Measurements from ENCODE around the gene AJAP1. TPM values are rescaled to one million over a fixed set of nuclear protein-coding genes. Genes with fewer than 3 reads are reported as not detected.

AJAP1 gene
- total RNA-seq, 3 donors from 2014 or later: 0.09 to 1.1 (median 0.17) TPM

DNA sequence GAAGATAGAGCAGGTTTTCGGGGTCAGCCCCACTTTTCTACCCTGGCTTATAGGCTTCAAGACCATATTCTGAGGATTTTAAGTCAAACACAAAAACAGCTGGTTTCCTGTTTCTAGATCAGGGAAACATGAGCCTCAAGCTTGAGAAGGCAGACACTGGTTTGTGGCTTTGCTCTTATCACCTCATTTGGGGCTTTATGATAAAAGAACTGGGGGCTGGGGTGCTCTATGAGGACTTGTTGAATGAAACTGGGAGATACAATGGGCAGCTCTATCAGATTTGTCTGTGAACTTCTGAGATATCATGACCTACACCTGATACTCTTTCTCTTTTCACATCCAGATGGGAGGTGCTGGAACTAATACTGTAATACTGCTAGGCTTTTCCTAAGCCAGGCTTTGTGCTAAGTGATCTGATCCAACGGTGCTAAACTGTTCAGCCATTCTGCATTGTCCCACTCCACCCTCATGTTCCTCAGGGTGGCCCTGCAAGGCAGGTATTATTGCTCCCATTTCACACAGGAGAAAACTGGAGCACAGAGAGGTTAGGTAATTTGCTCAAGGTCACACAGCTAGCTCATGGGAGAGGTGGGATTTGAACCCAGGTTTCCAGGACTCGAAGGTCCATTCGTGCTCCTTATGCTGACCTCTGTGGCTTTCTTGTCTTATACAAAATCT, 6.6 kb downstream of the AJAP1 start:
- no peaks in the 10 kb centered on the region for H3K9me3 ChIP-seq
- no peaks in the 10 kb centered on the region for H3K4me1 ChIP-seq (ENCODE audit: low read depth)
- TF ChIP-seq, protein P1, sequence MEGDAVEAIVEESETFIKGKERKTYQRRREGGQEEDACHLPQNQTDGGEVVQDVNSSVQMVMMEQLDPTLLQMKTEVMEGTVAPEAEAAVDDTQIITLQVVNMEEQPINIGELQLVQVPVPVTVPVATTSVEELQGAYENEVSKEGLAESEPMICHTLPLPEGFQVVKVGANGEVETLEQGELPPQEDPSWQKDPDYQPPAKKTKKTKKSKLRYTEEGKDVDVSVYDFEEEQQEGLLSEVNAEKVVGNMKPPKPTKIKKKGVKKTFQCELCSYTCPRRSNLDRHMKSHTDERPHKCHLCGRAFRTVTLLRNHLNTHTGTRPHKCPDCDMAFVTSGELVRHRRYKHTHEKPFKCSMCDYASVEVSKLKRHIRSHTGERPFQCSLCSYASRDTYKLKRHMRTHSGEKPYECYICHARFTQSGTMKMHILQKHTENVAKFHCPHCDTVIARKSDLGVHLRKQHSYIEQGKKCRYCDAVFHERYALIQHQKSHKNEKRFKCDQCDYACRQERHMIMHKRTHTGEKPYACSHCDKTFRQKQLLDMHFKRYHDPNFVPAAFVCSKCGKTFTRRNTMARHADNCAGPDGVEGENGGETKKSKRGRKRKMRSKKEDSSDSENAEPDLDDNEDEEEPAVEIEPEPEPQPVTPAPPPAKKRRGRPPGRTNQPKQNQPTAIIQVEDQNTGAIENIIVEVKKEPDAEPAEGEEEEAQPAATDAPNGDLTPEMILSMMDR (IDR thresholded peaks at IDR 0.05): no peak
- no peak for ATAC-seq
- intact Hi-C loops (cut with DNase I, micrococcal nuclease): no loop called here
- DNase-seq: no peak
- H3K4me3 ChIP-seq: no peak overlapping the region
- H3K36me3 ChIP-seq (ENCODE audit: low read depth): no peaks in the 10 kb centered on the region

DNA sequence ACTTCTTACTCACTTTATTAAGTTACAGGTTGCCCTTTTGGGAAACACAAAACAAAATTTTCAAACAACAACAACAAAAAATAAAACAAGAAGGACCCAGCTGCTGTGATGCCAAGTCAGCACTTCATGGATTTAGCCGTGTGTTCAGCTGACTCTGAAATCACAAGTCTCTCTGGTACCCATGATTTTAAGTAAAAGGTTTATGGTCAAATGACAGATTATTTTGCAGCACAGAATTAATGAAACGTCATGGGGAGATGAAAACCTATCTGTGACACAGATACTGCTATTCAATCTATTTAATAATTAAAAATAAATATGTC, 7.1 kb downstream of the AJAP1 start:
- no peaks in the 10 kb centered on the region for H3K9me3 ChIP-seq
- H3K36me3 ChIP-seq (ENCODE audit: low read depth): no peaks in the 10 kb centered on the region
- intact Hi-C loops (cut with DNase I, micrococcal nuclease): no loop called here
- H3K4me1 ChIP-seq (ENCODE audit: low read depth): no peaks in the 10 kb centered on the region
- ATAC-seq (no peak), DNase-seq (no peak)
- TF ChIP-seq, protein P1 (IDR thresholded peaks at IDR 0.05): no peak
- H3K4me3 ChIP-seq: no peak overlapping the region

GRCh38 chr1:4662168-4662567, 7.8 kb downstream of the AJAP1 start:
- intact Hi-C loops (cut with DNase I, micrococcal nuclease): no loop called here

DNA sequence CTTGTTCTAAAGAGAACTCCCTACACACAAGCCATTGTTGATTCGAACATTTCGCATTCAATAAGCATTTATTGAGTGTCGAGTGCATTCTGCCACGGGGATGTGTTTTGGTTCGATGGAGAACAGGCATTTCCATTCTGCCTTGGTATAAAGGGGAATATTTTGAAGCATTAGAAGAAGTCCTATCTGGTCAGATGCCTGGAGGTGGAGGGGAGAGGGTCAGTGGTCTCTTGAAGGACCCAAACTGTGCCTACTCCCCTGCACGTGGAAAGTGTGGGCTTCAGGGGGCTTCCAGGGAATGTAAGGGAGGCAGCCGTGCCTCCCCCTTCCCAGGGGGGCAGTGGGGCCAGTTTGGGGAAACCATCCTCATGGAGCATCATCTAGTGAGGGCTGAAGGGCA, 8.3 kb downstream of the AJAP1 start:
- intact Hi-C loops (cut with DNase I, micrococcal nuclease): no loop called here
- no peaks in the 10 kb centered on the region for H3K4me1 ChIP-seq (ENCODE audit: low read depth)
- TF ChIP-seq, protein P1 (IDR thresholded peaks at IDR 0.05): no peak

More at GRCh38 chr1:4662168-4662567, 7.8 kb downstream of the AJAP1 start:
- Histone ChIP-seq H3K36me3 (ENCODE audit: low read depth) (no peaks in the 10 kb centered on the region), H3K4me3 (no peak overlapping the region), H3K4me1 (ENCODE audit: low read depth) (no peaks in the 10 kb centered on the region), H3K9me3 (no peaks in the 10 kb centered on the region)
- TF ChIP-seq, protein P1 (IDR thresholded peaks at IDR 0.05): no peak
- DNase-seq: no peak
- no peak for ATAC-seq

GRCh38 chr1:4664095-4664494, 9.7 kb downstream of the AJAP1 start:
- no peaks in the 10 kb centered on the region for H3K36me3 ChIP-seq (ENCODE audit: low read depth)
- H3K4me1 ChIP-seq (ENCODE audit: low read depth): no peaks in the 10 kb centered on the region
- TF ChIP-seq, protein P1 (IDR thresholded peaks at IDR 0.05): no peak
- no peak overlapping the region for H3K4me3 ChIP-seq
- H3K9me3 ChIP-seq: no peaks in the 10 kb centered on the region
- ATAC-seq (no peak), DNase-seq (no peak)
- intact Hi-C loops (cut with DNase I, micrococcal nuclease): no loop called here

More for the DNA sequence above, 8.3 kb downstream of the AJAP1 start:
- DNase-seq (no peak), ATAC-seq (no peak)
- Histone ChIP-seq H3K36me3 (ENCODE audit: low read depth) (no peaks in the 10 kb centered on the region), H3K4me3 (no peak overlapping the region), H3K9me3 (no peaks in the 10 kb centered on the region)

- H3K4me1 ChIP-seq (ENCODE audit: low read depth): no peaks in the 10 kb centered on the region
- H3K36me3 ChIP-seq (ENCODE audit: low read depth): no peaks in the 10 kb centered on the region
- TF ChIP-seq, protein P1 (IDR thresholded peaks at IDR 0.05): no peak
- ATAC-seq: no peak
- no peak overlapping the region for H3K4me3 ChIP-seq
- DNase-seq: no peak
- H3K9me3 ChIP-seq: no peaks in the 10 kb centered on the region
- intact Hi-C loops (cut with DNase I, micrococcal nuclease): no loop called here
Observed at GRCh38 chr1:4664606-4665005, 10.2 kb downstream of the AJAP1 start.
